Measurements from ENCODE around the gene SNAP29.

DNA sequence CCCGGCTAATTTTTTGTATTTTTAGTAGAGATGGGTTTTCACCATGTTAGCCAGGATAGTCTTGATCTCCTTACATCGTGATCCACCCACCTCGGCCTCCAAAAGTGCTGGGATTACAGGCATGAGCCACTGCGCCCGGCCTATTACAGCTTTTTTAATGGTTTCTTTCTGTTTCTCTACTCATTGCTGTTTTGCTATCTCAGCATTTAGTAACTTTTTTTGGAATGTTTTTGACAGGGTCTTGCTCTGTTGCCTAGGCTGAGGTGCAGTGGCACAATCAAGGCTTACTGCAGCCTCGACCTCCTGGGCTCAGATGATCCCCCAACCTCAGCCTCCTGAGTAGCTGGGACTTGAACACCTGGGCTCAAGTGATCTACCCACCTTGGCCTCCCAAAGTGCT is 53.7 kb downstream of the SNAP29 start:
- TF ChIP-seq, protein P1, sequence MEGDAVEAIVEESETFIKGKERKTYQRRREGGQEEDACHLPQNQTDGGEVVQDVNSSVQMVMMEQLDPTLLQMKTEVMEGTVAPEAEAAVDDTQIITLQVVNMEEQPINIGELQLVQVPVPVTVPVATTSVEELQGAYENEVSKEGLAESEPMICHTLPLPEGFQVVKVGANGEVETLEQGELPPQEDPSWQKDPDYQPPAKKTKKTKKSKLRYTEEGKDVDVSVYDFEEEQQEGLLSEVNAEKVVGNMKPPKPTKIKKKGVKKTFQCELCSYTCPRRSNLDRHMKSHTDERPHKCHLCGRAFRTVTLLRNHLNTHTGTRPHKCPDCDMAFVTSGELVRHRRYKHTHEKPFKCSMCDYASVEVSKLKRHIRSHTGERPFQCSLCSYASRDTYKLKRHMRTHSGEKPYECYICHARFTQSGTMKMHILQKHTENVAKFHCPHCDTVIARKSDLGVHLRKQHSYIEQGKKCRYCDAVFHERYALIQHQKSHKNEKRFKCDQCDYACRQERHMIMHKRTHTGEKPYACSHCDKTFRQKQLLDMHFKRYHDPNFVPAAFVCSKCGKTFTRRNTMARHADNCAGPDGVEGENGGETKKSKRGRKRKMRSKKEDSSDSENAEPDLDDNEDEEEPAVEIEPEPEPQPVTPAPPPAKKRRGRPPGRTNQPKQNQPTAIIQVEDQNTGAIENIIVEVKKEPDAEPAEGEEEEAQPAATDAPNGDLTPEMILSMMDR (conservative IDR thresholded peaks at IDR 0.05 in 1 of 2, IDR thresholded peaks at IDR 0.05 in 1 of 2; ENCODE audit: extremely low read depth in 1 of 2, insufficient read depth in 1 of 2, low read depth in 1 of 2, low read length in 2 of 2), result no peak
- no peak for TF ChIP-seq EZH2 (IDR thresholded peaks at IDR 0.05; ENCODE audit: borderline replicate concordance, low read length)
